A549 (cell line): ENCODE data around the gene PSD2. TPM values are rescaled to one million over a fixed set of nuclear protein-coding genes. Genes with fewer than 3 reads are reported as not detected.

Source experiments
- ATAC-seq, 2 experiments: fragments of 200-7000 bp in 1 of 2; fragments of >200 bp in 1 of 2; cut with Nextera tagmentation in 1 of 2; cut with Tn5 transposase in 1 of 2; 3 replicates each; pipeline versions ENCODE4 v1.8.0 to v1.9.1; 2018 to 2020; ENCODE audit warnings: mild to moderate bottlenecking in 1 of 2, moderate library complexity in 1 of 2
- CTCF ChIA-PET: fragments of 300-600 bp; sonication (Branson Sonifier 250); formaldehyde crosslinking; extraction: SDS; loops from one replicate; lab custom pipeline; 2021; ENCODE audit warnings: antibody characterized with exemption, inconsistent platforms; lab: Yijun Ruan, JAX
- POLR2A ChIA-PET: fragments of 350-600 bp; formaldehyde crosslinking; extraction: SDS; loops from one replicate; lab custom pipeline; 2021; ENCODE audit warnings: antibody characterized with exemption, inconsistent platforms; lab: Yijun Ruan, JAX
- DNase-seq, 2 experiments: peaks; one replicate each; pipeline versions ENCODE4 v3.0.0 to v3.0.0-alpha.2; 2011 to 2016; ENCODE audit warnings: low read depth in 1 of 2, low spot score in 1 of 2
- FAIRE-seq: peaks from 2 replicates; lab custom pipeline; 2011; peaks lifted over from hg19 to GRCh38; lab: Jason Lieb, UNC
- H3K27ac ChIP-seq, 2 experiments: fragments of >200 bp; sonication (Bioruptor Twin); formaldehyde crosslinking; 3 replicates each; pipeline ENCODE4 v1.5.1; 2016 to 2017
- H3K4me1 ChIP-seq: fragments of >200 bp; sonication (Bioruptor Twin); formaldehyde crosslinking; 3 replicates; pipeline ENCODE4 v1.6.1; 2016
- H3K4me2 ChIP-seq: fragments of >200 bp; sonication (Bioruptor Twin); formaldehyde crosslinking; 3 replicates; pipeline ENCODE4 v1.6.1; 2016
- H3K4me3 ChIP-seq: fragments of >200 bp; sonication (Bioruptor Twin); formaldehyde crosslinking; 3 replicates; pipeline ENCODE4 v1.5.1; 2016
- H3K9me3 ChIP-seq: fragments of >200 bp; sonication (Bioruptor Twin); formaldehyde crosslinking; 3 replicates; pipeline ENCODE4 v1.6.1; 2016
- EHMT2 ChIP-seq: fragments of 200-600 bp; sonication (generic); IDR thresholded peaks from 2 replicates; pipeline ENCODE4 v1.6.1; 2016; ENCODE audit warnings: antibody characterized with exemption, low read depth, mild to moderate bottlenecking, moderate library complexity
- ESRRA ChIP-seq: fragments of 150-350 bp; IDR thresholded peaks from 2 replicates; pipeline ENCODE4 v1.6.1; 2014; ENCODE audit warnings: mild to moderate bottlenecking, low read length, borderline replicate concordance
- FOXS1 ChIP-seq: fragments of 250-450 bp; sonication (Bioruptor Pico); IDR thresholded peaks from 2 replicates; pipeline ENCODE4 v1.5.0; 2020; ENCODE audit warnings: mild to moderate bottlenecking, moderate library complexity
- GATA3 ChIP-seq: IDR thresholded peaks from 2 replicates; pipeline ENCODE4 v1.6.1; 2012; ENCODE audit warnings: borderline replicate concordance
- HDAC2 ChIP-seq: fragments of 200-600 bp; sonication (generic); IDR thresholded peaks from 2 replicates; pipeline ENCODE4 v1.6.1; 2016
- HOXB13 ChIP-seq: fragments of 250-450 bp; sonication (Bioruptor Pico); IDR thresholded peaks from 2 replicates; pipeline ENCODE4 v1.5.0; 2020; ENCODE audit warnings: low read depth, mild to moderate bottlenecking, moderate library complexity
- HOXB5 ChIP-seq: fragments of 250-450 bp; sonication (Bioruptor Pico); IDR thresholded peaks from 2 replicates; pipeline ENCODE4 v1.5.0; 2020; ENCODE audit warnings: mild to moderate bottlenecking, moderate library complexity
- KDM1A ChIP-seq: fragments of 200-600 bp; sonication (generic); IDR thresholded peaks from 2 replicates; pipeline ENCODE4 v1.6.1; 2016; ENCODE audit warnings: low read depth, mild to moderate bottlenecking
- MYC ChIP-seq: IDR thresholded peaks from 2 replicates; pipeline ENCODE4 v1.6.1; 2012; ENCODE audit warnings: mild to moderate bottlenecking, inconsistent platforms, low read length, improper control_type of control experiment, borderline replicate concordance
- NFE2L2 ChIP-seq: fragments of 150-350 bp; conservative IDR thresholded peaks from 2 replicates; pipeline ENCODE4 v1.6.1; 2014; ENCODE audit warnings: low read length
- NR3C1 ChIP-seq: fragments of >200 bp; sonication (Bioruptor Twin); formaldehyde crosslinking; IDR thresholded peaks from 3 replicates; pipeline ENCODE4 v1.6.1; 2017
- RARB ChIP-seq: fragments of 250-450 bp; sonication (Bioruptor Pico); IDR thresholded peaks from 2 replicates; pipeline ENCODE4 v1.8.0; 2021; ENCODE audit warnings: mild to moderate bottlenecking, moderate library complexity
- TFCP2L1 ChIP-seq: fragments of 250-450 bp; sonication (Bioruptor Pico); IDR thresholded peaks from 2 replicates; pipeline ENCODE4 v1.5.0; 2021; ENCODE audit warnings: mild to moderate bottlenecking
- ZC3H11A ChIP-seq: fragments of 450-650 bp; IDR thresholded peaks from 2 replicates; pipeline ENCODE4 v1.6.1; 2014; ENCODE audit warnings: antibody characterized with exemption, mild to moderate bottlenecking
- ZSCAN20 ChIP-seq: fragments of 250-450 bp; sonication (Bioruptor Pico); IDR thresholded peaks from 2 replicates; pipeline ENCODE4 v1.8.0; 2022; ENCODE audit warnings: mild to moderate bottlenecking, moderate library complexity
- WGBS: methylation state at CpG from one replicate; pipeline ENCODE4 v1.1.6; 2017; ENCODE audit errors: missing lambda C conversion rate; 5-methylcytosine and 5-hydroxymethylcytosine counted together
- polyA plus RNA-seq, 4 experiments: library from polyadenylated mRNA; depleted of rRNA in 3 of 4; stranded (reverse); fragments of >200 nt; fragmentation: RNase III in 1 of 4; extraction: RNeasy Plus Mini Kit Qiagen cat#74134 plus additional on column Dnase treatment in 1 of 4; gene quantifications; 2 replicates in 3 of 4; 3 replicates in 1 of 4; pipeline ENCODE4 v1.2.3, GENCODE V29; 2011 to 2017
- TF ChIP-seq, protein P1 (sequence below): fragments of 200-600 bp; sonication (generic); IDR thresholded peaks from 2 replicates; pipeline ENCODE4 v1.6.1; 2016; ENCODE audit warnings: antibody characterized with exemption, mild to moderate bottlenecking, moderate library complexity
- TF ChIP-seq, protein P2 (sequence below): fragments of 250-450 bp; sonication (Bioruptor Pico); IDR thresholded peaks from 2 replicates; pipeline ENCODE4 v1.5.0; 2021; ENCODE audit warnings: mild to moderate bottlenecking, moderate library complexity, borderline replicate concordance
- TF ChIP-seq, protein P3 (sequence below): fragments of >200 bp; sonication (Bioruptor Twin); formaldehyde crosslinking; IDR thresholded peaks from 2 replicates; pipeline ENCODE4 v1.6.1; 2016

Gene PSD2
- polyA plus RNA-seq, 2 of the 4 experiments (the other 2 are of a cell fraction): 0.05 TPM; not detected in 1

DNA sequence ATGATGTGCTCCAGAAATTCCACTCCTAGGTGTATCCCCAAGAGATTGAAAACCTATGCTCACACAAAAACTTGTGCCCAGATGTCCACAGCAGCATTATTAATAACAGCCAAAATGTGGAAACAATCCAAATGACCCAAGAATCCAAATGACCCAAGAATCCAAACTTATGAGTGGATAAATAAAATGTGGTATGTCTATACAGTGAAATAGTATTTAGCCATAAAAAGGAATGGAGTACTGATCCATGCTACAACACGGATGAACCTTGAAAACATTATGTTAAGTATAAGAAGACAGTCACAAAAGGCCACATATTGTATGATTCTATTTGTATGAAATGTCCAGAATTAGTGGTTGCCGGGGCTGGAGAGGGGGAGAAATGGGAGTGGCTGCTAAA, 80.3 kb downstream of the PSD2 start:
- Histone ChIP-seq H3K4me2 (no peak overlapping the region), H3K27ac (no peak overlapping the region), H3K9me3 (peaks cover 3% of the 10 kb centered on the region; the same call in 1 of the 3 replicates), H3K4me3 (no peak overlapping the region), H3K4me1 (no peaks in the 10 kb centered on the region)
- POLR2A ChIA-PET: no interaction called here
- FAIRE-seq (no peak), DNase-seq (no peak), ATAC-seq (no peak)
- CTCF ChIA-PET: interaction anchor here (0.8 to 1.9 kb wide), 3 partner anchors 13 to 93 kb away, joined by 3 to 7 read pairs (median 4); no protein-coding TSS in a partner anchor
- no peak for TF ChIP-seq KDM1A
- TF ChIP-seq, protein P1, sequence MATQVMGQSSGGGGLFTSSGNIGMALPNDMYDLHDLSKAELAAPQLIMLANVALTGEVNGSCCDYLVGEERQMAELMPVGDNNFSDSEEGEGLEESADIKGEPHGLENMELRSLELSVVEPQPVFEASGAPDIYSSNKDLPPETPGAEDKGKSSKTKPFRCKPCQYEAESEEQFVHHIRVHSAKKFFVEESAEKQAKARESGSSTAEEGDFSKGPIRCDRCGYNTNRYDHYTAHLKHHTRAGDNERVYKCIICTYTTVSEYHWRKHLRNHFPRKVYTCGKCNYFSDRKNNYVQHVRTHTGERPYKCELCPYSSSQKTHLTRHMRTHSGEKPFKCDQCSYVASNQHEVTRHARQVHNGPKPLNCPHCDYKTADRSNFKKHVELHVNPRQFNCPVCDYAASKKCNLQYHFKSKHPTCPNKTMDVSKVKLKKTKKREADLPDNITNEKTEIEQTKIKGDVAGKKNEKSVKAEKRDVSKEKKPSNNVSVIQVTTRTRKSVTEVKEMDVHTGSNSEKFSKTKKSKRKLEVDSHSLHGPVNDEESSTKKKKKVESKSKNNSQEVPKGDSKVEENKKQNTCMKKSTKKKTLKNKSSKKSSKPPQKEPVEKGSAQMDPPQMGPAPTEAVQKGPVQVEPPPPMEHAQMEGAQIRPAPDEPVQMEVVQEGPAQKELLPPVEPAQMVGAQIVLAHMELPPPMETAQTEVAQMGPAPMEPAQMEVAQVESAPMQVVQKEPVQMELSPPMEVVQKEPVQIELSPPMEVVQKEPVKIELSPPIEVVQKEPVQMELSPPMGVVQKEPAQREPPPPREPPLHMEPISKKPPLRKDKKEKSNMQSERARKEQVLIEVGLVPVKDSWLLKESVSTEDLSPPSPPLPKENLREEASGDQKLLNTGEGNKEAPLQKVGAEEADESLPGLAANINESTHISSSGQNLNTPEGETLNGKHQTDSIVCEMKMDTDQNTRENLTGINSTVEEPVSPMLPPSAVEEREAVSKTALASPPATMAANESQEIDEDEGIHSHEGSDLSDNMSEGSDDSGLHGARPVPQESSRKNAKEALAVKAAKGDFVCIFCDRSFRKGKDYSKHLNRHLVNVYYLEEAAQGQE: no peak
- 76% methylated on average over 2 of the region's 2 CpGs for WGBS

DNA sequence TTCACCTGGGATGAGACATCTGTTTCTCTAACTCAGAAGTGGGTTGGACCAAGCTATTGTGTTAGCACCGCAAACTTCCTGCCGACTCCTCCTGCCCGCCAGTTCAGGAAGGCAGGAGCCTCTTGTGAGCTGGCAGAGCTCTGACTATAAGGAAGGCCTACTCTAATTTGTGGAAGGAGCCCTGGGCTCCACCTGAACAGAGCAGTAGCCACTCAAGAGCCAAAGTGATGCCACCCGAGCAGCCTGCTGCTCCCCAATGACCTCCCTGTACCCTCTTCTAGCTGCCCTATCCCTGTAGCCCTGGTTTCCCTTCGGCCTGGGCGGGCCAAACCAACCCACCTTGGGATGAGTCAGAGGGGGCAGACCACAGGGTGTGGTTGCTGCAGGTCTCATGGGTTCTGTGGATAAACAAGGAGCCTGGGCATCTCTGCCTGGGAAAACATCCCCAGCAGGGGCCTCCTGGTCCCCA, 81.6 kb downstream of the PSD2 start:
- H3K4me1 ChIP-seq: no peaks in the 10 kb centered on the region
- WGBS: 74% methylated on average over 5 of the region's 6 CpGs
- no peak for DNase-seq
- no peak overlapping the region for H3K27ac ChIP-seq
- CTCF ChIA-PET: interaction anchor here (0.8 to 2.3 kb wide), 5 partner anchors 11 to 196 kb away, joined by 3 to 7 read pairs (median 6); no protein-coding TSS in a partner anchor
- H3K9me3 ChIP-seq: peaks cover 3% of the 10 kb centered on the region; the same call in 1 of the 3 replicates
- no peak overlapping the region for H3K4me3 ChIP-seq
- POLR2A ChIA-PET: no interaction called here
- H3K4me2 ChIP-seq: no peak overlapping the region
- no peak for ATAC-seq
- TF ChIP-seq HOXB5 (CRISPR knock-in tag) (no peak), ESRRA (no peak), HOXB13 (CRISPR knock-in tag) (no peak), GATA3 (no peak), NR3C1 (no peak), NFE2L2 (no peak), FOXS1 (CRISPR knock-in tag) (no peak), HDAC2 (no peak), TFCP2L1 (CRISPR knock-in tag) (no peak), EHMT2 (no peak), ZC3H11A (no peak), MYC (no peak), ZSCAN20 (CRISPR knock-in tag) (no peak), RARB (no peak), KDM1A (no peak)
- TF ChIP-seq, protein P1: no peak
- TF ChIP-seq, protein P2, sequence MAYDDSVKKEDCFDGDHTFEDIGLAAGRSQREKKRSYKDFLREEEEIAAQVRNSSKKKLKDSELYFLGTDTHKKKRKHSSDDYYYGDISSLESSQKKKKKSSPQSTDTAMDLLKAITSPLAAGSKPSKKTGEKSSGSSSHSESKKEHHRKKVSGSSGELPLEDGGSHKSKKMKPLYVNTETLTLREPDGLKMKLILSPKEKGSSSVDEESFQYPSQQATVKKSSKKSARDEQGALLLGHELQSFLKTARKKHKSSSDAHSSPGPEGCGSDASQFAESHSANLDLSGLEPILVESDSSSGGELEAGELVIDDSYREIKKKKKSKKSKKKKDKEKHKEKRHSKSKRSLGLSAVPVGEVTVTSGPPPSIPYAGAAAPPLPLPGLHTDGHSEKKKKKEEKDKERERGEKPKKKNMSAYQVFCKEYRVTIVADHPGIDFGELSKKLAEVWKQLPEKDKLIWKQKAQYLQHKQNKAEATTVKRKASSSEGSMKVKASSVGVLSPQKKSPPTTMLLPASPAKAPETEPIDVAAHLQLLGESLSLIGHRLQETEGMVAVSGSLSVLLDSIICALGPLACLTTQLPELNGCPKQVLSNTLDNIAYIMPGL (CRISPR knock-in tag): no peak
- TF ChIP-seq, protein P3, sequence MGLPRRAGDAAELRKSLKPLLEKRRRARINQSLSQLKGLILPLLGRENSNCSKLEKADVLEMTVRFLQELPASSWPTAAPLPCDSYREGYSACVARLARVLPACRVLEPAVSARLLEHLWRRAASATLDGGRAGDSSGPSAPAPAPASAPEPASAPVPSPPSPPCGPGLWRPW: no peak
- FAIRE-seq: no peak
